Upper lobe of left lung (tissue), 6 donors: Measurements from ENCODE around the gene RNF166. TPM values are rescaled to one million over a fixed set of nuclear protein-coding genes. Genes with fewer than 3 reads are reported as not detected.

Experiments used
- ATAC-seq, 2 donors: fragments of 200-7000 bp; cut with Tn5 transposase; one replicate each; pipeline ENCODE4 v1.9.1; 2022; ENCODE audit warnings: mild to moderate bottlenecking in 2 of 2, moderate library complexity in 2 of 2; ENCODE audit not compliant: low FRiP score in 2 of 2
- DNase-seq, 2 donors: peaks; one replicate each; pipeline ENCODE4 v3.0.0-alpha.2; 2019 to 2020
- H3K27ac ChIP-seq, 4 donors: fragments of 200-600 bp; sonication (generic); one replicate each; pipeline ENCODE4 v1.5.1; 2016 to 2019
- H3K27me3 ChIP-seq, 4 donors: fragments of 200-600 bp; sonication (generic); one replicate each; pipeline ENCODE4 v1.5.1; 2017 to 2019
- H3K36me3 ChIP-seq, 4 donors: fragments of 200-600 bp; sonication (generic); one replicate each; pipeline ENCODE4 v1.5.1; 2016 to 2019
- H3K4me1 ChIP-seq, 4 donors: fragments of 200-600 bp; sonication (generic); one replicate each; pipeline ENCODE4 v1.5.1; 2018 to 2019
- H3K4me3 ChIP-seq, 4 donors: fragments of 200-600 bp; sonication (generic); one replicate each; pipeline ENCODE4 v1.5.1; 2017 to 2019; ENCODE audit warnings: mild to moderate bottlenecking in 2 of 4, moderate library complexity in 1 of 4
- H3K9me3 ChIP-seq, 4 donors: fragments of 200-600 bp; sonication (generic); one replicate each; pipeline ENCODE4 v1.5.1; 2018 to 2019
- EP300 ChIP-seq, 4 donors: sonication (generic); formaldehyde crosslinking; IDR thresholded peaks; one replicate each; pipeline ENCODE4 v1.5.1; 2017; ENCODE audit warnings: antibody characterized with exemption in 4 of 4, control low read depth in 2 of 4
- POLR2A ChIP-seq, 4 donors: fragments of 450-650 bp; IDR thresholded peaks; one replicate each; pipeline ENCODE4 v1.5.1; 2016 to 2017; ENCODE audit warnings: antibody characterized with exemption in 4 of 4, mild to moderate bottlenecking in 2 of 4
- POLR2AphosphoS5 ChIP-seq, 2 donors: sonication (generic); formaldehyde crosslinking; IDR thresholded peaks; one replicate each; pipeline ENCODE4 v1.5.1; 2017; ENCODE audit warnings: antibody characterized with exemption in 2 of 2
- WGBS, 2 donors: methylation state at CpG; one replicate each; pipeline ENCODE4 v1.1.5; 2017 to 2018; 5-methylcytosine and 5-hydroxymethylcytosine counted together
- total RNA-seq, 6 donors: library from RNA; depleted of rRNA in 4 of 6; stranded (reverse); fragments of >200 nt in 4 of 6; gene quantifications; one replicate each; pipeline versions ENCODE4 v1.1.0 to v1.2.1, GENCODE V29; 2016 to 2021
- TF ChIP-seq, protein P1 (sequence below), 6 experiments: fragments of 450-650 bp in 4 of 6; fragments of 200-600 bp in 2 of 6; sonication (generic) in 2 of 6; IDR thresholded peaks; one replicate each; pipeline ENCODE4 v1.5.1; 2016 to 2019; ENCODE audit warnings: antibody characterized with exemption in 6 of 6
- donor health status: DM: no; HTN: no; CAD: no; lungs with moderate emphysema.
- donor health status: DM: no; HTN: yes; CAD: no; lungs with severe emphysema.

Gene RNF166, protein sequence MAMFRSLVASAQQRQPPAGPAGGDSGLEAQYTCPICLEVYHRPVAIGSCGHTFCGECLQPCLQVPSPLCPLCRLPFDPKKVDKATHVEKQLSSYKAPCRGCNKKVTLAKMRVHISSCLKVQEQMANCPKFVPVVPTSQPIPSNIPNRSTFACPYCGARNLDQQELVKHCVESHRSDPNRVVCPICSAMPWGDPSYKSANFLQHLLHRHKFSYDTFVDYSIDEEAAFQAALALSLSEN
- total RNA-seq: 100 to 1,000 TPM in 1 of 6 donors, 10 to 100 TPM in 5; 23.2 to 101 (median 64.6) TPM

DNA sequence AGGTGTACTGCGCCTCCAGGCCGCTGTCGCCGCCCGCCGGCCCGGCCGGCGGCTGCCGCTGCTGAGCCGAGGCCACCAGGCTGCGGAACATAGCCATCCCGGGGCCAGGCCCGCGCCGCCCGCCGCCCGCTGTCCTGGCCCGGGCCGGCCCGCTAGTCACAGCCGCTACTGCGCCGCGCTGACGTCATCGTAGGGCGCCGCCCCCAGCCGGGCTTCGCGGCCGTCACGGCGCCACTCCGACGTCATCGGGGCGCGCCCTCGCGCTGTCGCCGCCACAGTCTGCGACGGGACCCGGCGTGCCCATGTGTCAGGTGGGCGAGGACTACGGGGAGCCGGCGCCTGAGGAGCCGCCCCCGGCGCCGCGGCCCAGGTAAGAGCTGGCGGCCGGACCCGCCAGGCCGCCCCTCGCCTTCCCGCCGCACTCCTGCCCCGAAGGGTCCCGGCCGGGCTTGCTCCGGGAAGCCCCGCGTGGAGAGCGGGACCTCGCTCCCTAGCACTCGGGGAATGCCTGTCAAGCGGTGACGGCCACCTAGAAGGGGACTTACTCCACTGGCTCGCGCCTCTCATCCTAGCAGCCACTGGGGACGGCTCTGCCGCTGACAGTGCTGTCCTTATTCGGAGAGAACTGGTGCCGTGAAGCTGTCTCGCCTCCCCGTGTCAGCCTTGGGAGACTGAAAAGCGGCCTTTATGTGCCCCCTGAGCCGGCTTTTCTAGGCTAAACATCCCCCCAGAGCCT lies at the start of gene RNF166, which contains the start of gene CTU2:
RNF166 (minus strand) TSS at position 180 of the 736 bp plus-strand sequence; CDS start at position 97, 83 bp downstream.
CTU2 (plus strand) TSS at position 275 of the 736 bp plus-strand sequence; CDS start at position 303, 28 bp downstream.
- Histone ChIP-seq H3K9me3 (no peaks in the 10 kb centered on the region), H3K27me3 (no peaks in the 10 kb centered on the region), H3K36me3 (peaks cover 0 to 7% (median 4%) of the 10 kb centered on the region in 4 donors), H3K4me3 (peak within 1 kb of the TSS; percentile 87 to 99 (median 98)), H3K27ac (peak within 1 kb of the TSS; percentile 87 to 96 (median 92)), H3K4me1 (peaks cover 47 to 57% (median 52%) of the 10 kb centered on the region in 4 donors)
- DNase-seq (peak; percentile 92 to 100), ATAC-seq (peak; percentile 76 to 93)
- peak; percentile 83 to 92 for TF ChIP-seq POLR2AphosphoS5 (IDR thresholded peaks at IDR 0.05)
- peak in 1 of 4 donors; percentile 15 for TF ChIP-seq EP300 (IDR thresholded peaks at IDR 0.05)
- peak in 3 of 4 donors; percentile 79 to 94 (median 90) for TF ChIP-seq POLR2A (IDR thresholded peaks at IDR 0.05)
- TF ChIP-seq, protein P1, sequence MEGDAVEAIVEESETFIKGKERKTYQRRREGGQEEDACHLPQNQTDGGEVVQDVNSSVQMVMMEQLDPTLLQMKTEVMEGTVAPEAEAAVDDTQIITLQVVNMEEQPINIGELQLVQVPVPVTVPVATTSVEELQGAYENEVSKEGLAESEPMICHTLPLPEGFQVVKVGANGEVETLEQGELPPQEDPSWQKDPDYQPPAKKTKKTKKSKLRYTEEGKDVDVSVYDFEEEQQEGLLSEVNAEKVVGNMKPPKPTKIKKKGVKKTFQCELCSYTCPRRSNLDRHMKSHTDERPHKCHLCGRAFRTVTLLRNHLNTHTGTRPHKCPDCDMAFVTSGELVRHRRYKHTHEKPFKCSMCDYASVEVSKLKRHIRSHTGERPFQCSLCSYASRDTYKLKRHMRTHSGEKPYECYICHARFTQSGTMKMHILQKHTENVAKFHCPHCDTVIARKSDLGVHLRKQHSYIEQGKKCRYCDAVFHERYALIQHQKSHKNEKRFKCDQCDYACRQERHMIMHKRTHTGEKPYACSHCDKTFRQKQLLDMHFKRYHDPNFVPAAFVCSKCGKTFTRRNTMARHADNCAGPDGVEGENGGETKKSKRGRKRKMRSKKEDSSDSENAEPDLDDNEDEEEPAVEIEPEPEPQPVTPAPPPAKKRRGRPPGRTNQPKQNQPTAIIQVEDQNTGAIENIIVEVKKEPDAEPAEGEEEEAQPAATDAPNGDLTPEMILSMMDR (IDR thresholded peaks at IDR 0.05): peak in 3 of 6 experiments; percentile 20 to 45 (median 43)
- 0 to 1% methylated on average over 14 of the region's 86 CpGs for WGBS, 2 donors

DNA sequence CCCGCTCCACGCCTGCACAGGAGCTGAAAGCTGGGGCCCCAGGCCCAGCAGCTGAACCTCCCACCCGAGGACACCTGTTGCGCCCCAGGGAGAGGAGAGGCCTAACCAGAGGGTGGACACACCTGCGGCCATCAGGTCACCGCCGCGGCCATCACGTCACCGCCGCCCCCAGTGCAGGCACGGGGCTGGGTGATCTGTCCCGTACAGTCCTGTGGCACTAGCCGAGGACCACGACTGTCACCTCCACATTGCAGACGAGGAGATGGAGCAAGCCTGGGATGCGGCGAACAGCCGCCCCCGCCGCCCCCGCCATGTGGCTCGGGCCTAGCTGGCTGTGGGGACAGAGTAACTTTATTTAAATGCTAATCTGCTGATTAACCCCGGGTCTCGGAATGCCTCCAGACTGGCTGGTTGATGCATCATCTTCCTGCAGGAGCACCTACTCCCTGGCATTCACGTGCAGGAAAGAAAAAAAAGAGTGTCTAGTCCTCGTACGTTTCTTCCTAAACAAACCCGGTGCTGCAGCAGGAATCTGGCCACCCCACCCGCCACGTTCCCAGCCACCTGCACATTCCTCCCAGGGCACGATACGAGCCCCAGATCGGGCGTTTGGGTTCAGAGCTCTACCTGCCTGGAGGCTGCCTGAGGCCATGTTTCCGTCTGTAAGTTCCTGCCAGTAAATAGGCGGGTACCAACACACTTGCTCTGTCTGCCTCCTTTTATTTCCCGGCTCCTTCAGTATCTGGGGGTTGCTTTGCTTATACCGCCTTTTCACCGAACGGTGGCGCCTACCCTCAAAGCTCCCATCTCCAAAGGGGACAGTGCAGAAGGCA lies 48.9 kb upstream of the RNF166 start:
- DNase-seq: no peak
- Histone ChIP-seq H3K4me1 (peaks cover 19 to 51% (median 29%) of the 10 kb centered on the region in 4 donors), H3K36me3 (peaks cover 0 to 18% (median 3%) of the 10 kb centered on the region in 4 donors), H3K9me3 (no peaks in the 10 kb centered on the region), H3K4me3 (no peak overlapping the region), H3K27ac (peak overlapping the region in 2 of 4 donors; percentile 26 to 34), H3K27me3 (no peaks in the 10 kb centered on the region)
- WGBS, 2 donors: 81 to 86% methylated on average over 23 to 42 of the region's 42 CpGs
- ATAC-seq: no peak
- TF ChIP-seq, protein P1 (IDR thresholded peaks at IDR 0.05): peak in 2 of 6 experiments; percentile 5 to 36
- no peak for TF ChIP-seq EP300 (IDR thresholded peaks at IDR 0.05)

DNA sequence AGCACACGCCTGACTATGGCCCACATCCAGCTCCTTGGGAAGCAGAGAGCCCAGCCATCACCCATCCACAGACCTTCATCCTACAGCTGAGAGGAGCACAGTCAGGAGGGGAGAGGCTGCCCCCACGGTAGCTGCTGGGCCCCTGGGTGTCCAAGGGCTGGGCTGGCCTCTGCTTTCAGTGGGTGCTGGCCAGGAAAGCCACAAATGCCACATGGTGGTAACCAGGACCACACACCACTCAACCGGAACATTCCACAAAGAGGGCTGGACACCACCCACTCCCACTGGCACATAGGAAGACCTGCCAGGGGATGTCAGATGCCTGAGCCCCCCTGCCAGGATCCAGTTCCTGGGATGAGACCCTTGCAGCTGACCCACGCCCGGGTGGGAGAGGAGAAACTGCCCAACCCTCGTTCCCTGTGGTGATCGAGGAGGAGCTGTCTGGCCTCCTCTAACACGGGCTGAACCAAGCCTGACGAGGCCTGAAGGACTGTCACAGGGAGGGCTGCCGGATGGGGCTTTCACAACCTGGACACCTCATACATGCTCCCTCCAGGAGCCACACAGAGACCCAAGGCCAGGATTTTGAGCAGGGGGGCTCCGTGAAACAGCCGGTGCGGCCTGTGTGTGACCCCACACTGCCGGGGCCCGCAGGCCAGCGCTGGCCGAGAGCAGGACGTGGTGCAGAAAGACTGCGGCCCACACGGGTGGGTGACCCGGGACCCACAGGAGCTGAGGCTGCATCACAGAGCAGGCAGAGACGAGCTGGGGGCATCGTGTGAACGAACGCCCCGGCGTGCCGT lies 48.1 kb upstream of the RNF166 start:
- H3K4me3 ChIP-seq: no peak overlapping the region
- 89 to 92% methylated on average over 13 to 14 of the region's 28 CpGs for WGBS, 2 donors
- no peaks in the 10 kb centered on the region for H3K27me3 ChIP-seq
- H3K9me3 ChIP-seq: no peaks in the 10 kb centered on the region
- TF ChIP-seq EP300 (IDR thresholded peaks at IDR 0.05) (no peak), POLR2AphosphoS5 (IDR thresholded peaks at IDR 0.05) (no peak), POLR2A (IDR thresholded peaks at IDR 0.05) (no peak)
- TF ChIP-seq, protein P1 (IDR thresholded peaks at IDR 0.05): no peak
- DNase-seq: no peak
- peaks cover 11 to 43% (median 21%) of the 10 kb centered on the region in 4 donors for H3K4me1 ChIP-seq
- no peak for ATAC-seq
- peak overlapping the region in 1 of 4 donors; percentile 10 for H3K27ac ChIP-seq
- H3K36me3 ChIP-seq: peaks cover 0 to 18% (median 3%) of the 10 kb centered on the region in 4 donors

DNA sequence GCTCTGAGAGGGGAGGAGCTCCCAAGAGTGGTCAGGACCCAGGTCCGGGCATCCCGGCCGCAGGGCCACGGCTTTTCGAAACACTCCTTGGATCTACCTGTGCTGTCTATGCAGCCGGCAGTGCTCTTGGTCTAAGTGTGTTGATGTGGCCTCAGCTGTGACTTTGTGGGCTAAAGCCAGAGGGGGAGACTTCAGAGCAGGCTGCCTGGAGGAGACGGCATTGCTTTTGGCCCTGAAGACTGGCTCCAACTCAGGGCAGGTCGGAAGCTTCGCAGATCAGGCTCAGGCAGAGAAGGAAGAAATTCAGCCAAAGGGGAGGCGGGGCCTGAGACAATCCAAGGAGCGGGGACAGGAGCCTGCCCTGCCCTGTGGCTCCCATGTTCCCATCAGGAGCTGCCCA lies 47.4 kb upstream of the RNF166 start:
- 92% methylated on average over 11 of the region's 11 CpGs for WGBS, 2 donors
- Histone ChIP-seq H3K4me1 (peaks cover 4 to 36% (median 14%) of the 10 kb centered on the region in 4 donors), H3K4me3 (no peak overlapping the region), H3K27ac (peak overlapping the region in 1 of 4 donors; percentile 10), H3K9me3 (no peaks in the 10 kb centered on the region), H3K27me3 (no peaks in the 10 kb centered on the region), H3K36me3 (peaks cover 0 to 18% (median 3%) of the 10 kb centered on the region in 4 donors)
- DNase-seq (no peak), ATAC-seq (no peak)
- TF ChIP-seq EP300 (IDR thresholded peaks at IDR 0.05) (no peak), POLR2A (IDR thresholded peaks at IDR 0.05) (no peak), POLR2AphosphoS5 (IDR thresholded peaks at IDR 0.05) (no peak)
- TF ChIP-seq, protein P1 (IDR thresholded peaks at IDR 0.05): no peak
